Activated naive CD8-positive, alpha-beta T cell treated with anti-CD3 and anti-CD28 coated beads, Interleukin-2, amount 50 U/mL, for 24 hours (primary cell): ENCODE data around the gene TRIOBP.
"Not testable (repeated sequence)": the region's sequence is repeated elsewhere in the genome, so short reads cannot be mapped to it uniquely, and the experiment has no call there.

Experiments
- ATAC-seq: fragments of 150-1000 bp; cut with Tn5 transposase; one replicate; pipeline ENCODE4 v1.10.0; 2021
- DNase-seq: peaks from one replicate; pipeline ENCODE4 v3.0.0; 2021
- H3K27ac Mint-ChIP-seq: one replicate; pipeline ENCODE4 v1.8.0; 2021; ENCODE audit warnings: mild to moderate bottlenecking, mixed read lengths
- H3K27me3 Mint-ChIP-seq: one replicate; pipeline ENCODE4 v1.8.0; 2021; ENCODE audit warnings: mixed read lengths
- H3K36me3 Mint-ChIP-seq: one replicate; pipeline ENCODE4 v1.8.0; 2021; ENCODE audit warnings: low read depth, mixed read lengths
- H3K4me1 Mint-ChIP-seq: one replicate; pipeline ENCODE4 v1.8.0; 2021; ENCODE audit warnings: mixed read lengths
- H3K4me3 Mint-ChIP-seq: one replicate; pipeline ENCODE4 v1.8.0; 2021; ENCODE audit warnings: mild to moderate bottlenecking, moderate library complexity, mixed read lengths
- H3K9me3 Mint-ChIP-seq: one replicate; pipeline ENCODE4 v1.8.0; 2021; ENCODE audit warnings: mixed read lengths

Gene TRIOBP, protein sequence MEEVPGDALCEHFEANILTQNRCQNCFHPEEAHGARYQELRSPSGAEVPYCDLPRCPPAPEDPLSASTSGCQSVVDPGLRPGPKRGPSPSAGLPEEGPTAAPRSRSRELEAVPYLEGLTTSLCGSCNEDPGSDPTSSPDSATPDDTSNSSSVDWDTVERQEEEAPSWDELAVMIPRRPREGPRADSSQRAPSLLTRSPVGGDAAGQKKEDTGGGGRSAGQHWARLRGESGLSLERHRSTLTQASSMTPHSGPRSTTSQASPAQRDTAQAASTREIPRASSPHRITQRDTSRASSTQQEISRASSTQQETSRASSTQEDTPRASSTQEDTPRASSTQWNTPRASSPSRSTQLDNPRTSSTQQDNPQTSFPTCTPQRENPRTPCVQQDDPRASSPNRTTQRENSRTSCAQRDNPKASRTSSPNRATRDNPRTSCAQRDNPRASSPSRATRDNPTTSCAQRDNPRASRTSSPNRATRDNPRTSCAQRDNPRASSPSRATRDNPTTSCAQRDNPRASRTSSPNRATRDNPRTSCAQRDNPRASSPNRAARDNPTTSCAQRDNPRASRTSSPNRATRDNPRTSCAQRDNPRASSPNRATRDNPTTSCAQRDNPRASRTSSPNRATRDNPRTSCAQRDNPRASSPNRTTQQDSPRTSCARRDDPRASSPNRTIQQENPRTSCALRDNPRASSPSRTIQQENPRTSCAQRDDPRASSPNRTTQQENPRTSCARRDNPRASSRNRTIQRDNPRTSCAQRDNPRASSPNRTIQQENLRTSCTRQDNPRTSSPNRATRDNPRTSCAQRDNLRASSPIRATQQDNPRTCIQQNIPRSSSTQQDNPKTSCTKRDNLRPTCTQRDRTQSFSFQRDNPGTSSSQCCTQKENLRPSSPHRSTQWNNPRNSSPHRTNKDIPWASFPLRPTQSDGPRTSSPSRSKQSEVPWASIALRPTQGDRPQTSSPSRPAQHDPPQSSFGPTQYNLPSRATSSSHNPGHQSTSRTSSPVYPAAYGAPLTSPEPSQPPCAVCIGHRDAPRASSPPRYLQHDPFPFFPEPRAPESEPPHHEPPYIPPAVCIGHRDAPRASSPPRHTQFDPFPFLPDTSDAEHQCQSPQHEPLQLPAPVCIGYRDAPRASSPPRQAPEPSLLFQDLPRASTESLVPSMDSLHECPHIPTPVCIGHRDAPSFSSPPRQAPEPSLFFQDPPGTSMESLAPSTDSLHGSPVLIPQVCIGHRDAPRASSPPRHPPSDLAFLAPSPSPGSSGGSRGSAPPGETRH (N-terminal part only)

DNA sequence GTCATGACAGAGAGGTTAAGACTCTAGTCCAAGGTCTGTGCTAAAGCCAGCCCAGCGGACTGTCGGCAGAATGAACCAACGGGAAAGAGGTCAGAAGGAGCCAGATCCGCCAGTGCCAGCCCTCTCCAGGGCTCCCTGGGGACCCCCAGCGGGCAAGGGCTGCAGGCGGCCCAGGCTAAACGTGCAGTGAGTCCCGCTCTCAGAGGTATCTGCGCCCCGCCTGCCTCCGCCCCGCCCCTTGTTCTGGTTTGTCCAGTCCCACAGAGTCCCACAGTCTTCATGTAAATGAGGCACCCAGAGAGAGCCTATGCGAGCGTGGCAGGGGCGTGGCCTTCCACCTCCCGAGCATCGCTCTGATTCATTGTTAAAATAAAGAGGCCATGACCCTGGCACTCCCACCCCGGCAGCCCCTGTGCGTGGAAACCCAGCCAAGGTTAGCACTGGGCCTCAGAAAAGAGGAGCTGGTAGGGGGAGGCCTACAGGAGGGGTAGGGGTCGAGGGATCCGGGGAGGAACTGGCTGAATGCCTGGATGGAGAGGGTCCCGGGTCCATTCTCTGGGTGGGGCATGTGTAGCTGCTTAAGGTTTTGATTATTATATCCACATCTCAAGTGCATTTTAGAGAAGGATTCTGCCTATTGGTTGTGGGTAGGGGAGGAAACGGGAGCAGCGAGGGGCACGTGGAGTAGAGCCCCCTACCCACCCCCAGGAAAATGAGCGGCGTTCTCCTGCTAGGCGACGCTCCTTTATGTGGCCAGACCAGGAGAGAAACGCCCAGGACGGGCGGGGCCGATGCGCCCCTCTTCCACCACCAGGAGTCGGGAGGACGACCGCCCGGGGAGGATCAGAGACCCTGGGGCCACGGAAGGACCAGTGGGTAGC is at the start of gene TRIOBP:
TRIOBP (plus strand) TSS at position 392 of the 881 bp plus-strand sequence. CDS start 4,318 bp downstream, outside the sequence.
- Mint-ChIP-seq H3K4me3 (peak within 1 kb of the TSS; percentile 42), H3K36me3 (peaks cover 15% of the 10 kb centered on the region), H3K9me3 (no peaks in the 10 kb centered on the region), H3K27me3 (no peaks in the 10 kb centered on the region), H3K4me1 (peaks cover 13% of the 10 kb centered on the region), H3K27ac (no peak within 1 kb of the TSS)
- ATAC-seq (peak; percentile 100), DNase-seq (peak; percentile 93)

DNA sequence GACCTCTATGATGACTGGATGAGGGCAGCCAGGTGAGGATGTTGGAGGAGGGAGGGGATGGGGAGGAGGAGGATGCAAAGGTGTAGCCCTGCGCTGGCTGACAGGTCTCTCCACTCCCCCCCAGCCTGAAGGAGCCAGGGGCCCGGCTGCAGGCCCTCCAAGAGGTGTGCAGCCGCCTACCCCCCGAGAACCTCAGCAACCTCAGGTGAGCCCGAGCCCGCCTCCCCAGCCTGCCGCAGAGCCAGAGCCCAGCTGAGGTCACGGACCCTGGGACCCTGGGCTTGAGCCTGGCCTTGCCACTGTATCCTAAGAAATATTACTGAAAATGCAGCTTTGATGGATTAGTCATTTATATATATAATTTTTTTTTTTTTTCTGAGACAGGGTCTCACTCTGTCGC is 49.5 kb upstream of the TRIOBP start:
- Mint-ChIP-seq H3K9me3 (no peaks in the 10 kb centered on the region), H3K27ac (no peak overlapping the region), H3K36me3 (peaks cover 39% of the 10 kb centered on the region), H3K4me3 (no peak overlapping the region), H3K4me1 (peaks cover 10% of the 10 kb centered on the region), H3K27me3 (no peaks in the 10 kb centered on the region)
- ATAC-seq (no peak), DNase-seq (no peak)

DNA sequence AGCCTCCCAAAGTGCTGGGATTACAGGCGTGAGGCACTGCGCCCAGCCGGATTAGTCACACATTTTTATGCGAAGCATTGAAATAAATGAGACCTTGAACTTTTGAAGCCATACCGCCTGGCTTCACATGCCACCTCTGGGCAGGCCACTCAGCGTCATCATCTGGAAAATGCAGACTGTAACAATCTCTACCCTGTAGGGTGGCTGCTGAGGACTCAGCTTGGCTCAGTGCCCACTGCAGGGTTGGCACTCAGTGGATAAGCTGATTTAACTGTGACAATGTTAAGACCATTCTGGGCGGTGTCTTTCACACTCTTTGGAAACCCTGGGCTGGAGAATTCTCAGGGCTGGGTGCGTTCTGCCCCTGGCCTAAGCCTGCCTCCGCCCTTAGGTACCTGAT is 48.9 kb upstream of the TRIOBP start:
- Mint-ChIP-seq H3K27me3 (no peaks in the 10 kb centered on the region), H3K4me3 (no peak overlapping the region), H3K36me3 (peaks cover 43% of the 10 kb centered on the region), H3K4me1 (peaks cover 7% of the 10 kb centered on the region), H3K9me3 (no peaks in the 10 kb centered on the region), H3K27ac (no peak overlapping the region)
- DNase-seq (no peak), ATAC-seq (no peak)

DNA sequence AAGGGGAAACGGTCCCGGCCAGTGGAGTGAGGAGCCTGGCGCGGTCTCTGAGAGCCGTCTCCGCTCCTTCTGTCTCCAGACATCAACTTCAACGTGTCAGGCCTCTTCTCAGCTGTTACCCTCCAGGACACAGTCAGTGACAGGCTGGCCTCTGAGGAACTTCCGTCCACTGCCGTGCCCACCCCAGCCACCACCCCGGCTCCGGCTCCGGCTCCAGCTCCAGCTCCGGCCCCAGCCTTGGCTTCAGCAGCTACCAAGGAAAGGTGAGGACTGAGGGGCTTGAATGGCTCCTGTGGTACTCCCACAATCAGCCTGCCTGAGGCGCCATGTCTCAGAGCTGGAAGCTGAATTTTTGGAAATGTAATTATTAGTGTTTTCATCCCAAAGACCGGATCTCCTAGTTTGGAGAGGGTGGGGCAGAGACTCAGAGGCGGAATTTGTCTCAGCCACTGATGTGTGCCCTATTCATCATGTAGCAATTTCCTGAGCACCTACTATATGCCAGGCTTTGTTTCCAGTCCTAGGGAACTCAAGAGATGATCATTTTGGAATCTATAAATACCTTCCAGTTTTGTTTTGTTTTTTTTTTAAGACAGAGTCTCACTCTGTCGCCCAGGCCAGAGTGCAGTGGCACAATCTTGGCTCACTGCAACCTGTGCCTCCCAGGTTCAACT is 46.2 kb upstream of the TRIOBP start:
- no peak overlapping the region for H3K4me3 Mint-ChIP-seq
- no peaks in the 10 kb centered on the region for H3K9me3 Mint-ChIP-seq
- no peak for ATAC-seq
- H3K4me1 Mint-ChIP-seq = peaks cover 1% of the 10 kb centered on the region
- peaks cover 36% of the 10 kb centered on the region for H3K36me3 Mint-ChIP-seq
- DNase-seq = no peak
- H3K27ac Mint-ChIP-seq = no peak overlapping the region
- H3K27me3 Mint-ChIP-seq = no peaks in the 10 kb centered on the region

DNA sequence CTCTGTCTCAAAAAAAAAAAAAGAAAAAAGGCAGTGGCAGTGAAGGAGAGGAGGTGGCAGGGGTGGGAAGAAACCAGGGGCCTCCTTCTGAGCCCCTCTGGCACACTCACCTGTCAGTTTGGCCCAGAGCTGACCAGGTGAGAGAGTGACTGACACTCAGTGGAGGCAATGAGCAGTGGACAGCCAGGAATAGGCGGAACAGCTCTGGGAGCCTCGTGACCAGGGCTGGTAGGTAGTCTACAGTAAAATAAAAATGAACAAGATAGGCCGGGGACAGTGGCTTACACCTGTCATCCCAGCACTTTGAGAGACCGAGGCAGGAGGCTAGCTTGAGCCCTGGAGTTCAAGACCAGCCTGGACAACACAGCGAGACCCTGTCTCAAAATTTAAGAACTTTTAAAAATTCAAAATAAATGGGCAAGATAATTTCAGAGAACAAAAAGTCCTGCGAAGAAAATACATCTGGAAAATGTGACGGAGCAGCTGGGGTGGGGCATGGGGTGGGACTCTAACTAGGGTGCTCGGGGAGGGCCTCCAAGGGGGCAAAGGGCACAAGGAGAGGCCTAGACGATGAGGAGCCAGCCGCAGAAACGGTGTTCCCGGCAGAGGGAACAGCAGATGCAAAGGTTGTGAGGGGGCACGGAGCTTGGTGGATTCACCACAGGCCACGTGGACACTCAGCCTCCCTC is 42.1 kb upstream of the TRIOBP start:
- DNase-seq = no peak
- peaks cover 18% of the 10 kb centered on the region for H3K36me3 Mint-ChIP-seq
- ATAC-seq = no peak
- H3K4me3 Mint-ChIP-seq = no peak overlapping the region
- H3K4me1 Mint-ChIP-seq = peaks cover 17% of the 10 kb centered on the region
- no peaks in the 10 kb centered on the region for H3K27me3 Mint-ChIP-seq
- no peaks in the 10 kb centered on the region for H3K9me3 Mint-ChIP-seq
- no peak overlapping the region for H3K27ac Mint-ChIP-seq

DNA sequence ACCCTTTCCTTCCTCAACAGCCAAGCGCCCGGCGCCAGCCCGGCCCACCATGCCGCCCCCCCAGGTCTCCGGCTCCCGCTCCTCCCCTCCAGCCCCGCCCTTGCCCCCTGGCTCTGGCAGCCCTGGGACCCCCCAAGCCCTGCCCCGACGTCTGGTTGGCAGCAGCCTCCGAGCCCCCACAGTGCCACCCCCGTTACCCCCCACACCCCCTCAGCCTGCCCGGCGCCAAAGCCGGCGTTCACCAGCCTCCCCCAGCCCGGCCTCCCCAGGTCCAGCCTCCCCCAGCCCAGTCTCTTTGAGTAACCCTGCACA is 41.6 kb upstream of the TRIOBP start:
- Mint-ChIP-seq H3K27ac (no peak overlapping the region), H3K36me3 (peaks cover 14% of the 10 kb centered on the region), H3K4me3 (no peak overlapping the region), H3K27me3 (no peaks in the 10 kb centered on the region), H3K9me3 (no peaks in the 10 kb centered on the region), H3K4me1 (peaks cover 22% of the 10 kb centered on the region)
- DNase-seq (no peak), ATAC-seq (no peak)

DNA sequence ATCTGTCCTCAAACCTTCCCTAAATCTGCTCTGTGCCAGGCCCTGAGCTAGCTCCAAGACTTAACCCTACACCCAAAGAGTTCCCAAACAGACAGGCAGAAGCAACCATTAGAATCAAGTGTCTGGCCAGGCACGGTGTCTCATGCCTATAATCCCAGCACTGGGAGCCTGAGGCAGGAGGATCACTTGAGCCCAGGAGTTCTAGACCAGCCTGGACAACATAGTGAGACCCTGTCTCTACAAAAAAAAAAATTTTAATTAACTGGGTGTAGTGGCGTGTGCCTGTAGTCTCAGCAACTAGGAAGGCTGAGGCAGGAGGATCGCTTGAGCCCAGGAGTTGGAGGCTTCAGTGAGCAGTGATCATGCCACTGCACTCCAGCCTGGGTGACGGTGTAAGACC is 40.3 kb upstream of the TRIOBP start:
- Mint-ChIP-seq H3K4me1 (peaks cover 36% of the 10 kb centered on the region), H3K36me3 (peaks cover 16% of the 10 kb centered on the region), H3K4me3 (peak overlapping the region; percentile 34), H3K27ac (peak overlapping the region; percentile 61)
- H3K27me3 Mint-ChIP-seq, H3K9me3 Mint-ChIP-seq, ATAC-seq, DNase-seq: not testable (repeated sequence)

DNA sequence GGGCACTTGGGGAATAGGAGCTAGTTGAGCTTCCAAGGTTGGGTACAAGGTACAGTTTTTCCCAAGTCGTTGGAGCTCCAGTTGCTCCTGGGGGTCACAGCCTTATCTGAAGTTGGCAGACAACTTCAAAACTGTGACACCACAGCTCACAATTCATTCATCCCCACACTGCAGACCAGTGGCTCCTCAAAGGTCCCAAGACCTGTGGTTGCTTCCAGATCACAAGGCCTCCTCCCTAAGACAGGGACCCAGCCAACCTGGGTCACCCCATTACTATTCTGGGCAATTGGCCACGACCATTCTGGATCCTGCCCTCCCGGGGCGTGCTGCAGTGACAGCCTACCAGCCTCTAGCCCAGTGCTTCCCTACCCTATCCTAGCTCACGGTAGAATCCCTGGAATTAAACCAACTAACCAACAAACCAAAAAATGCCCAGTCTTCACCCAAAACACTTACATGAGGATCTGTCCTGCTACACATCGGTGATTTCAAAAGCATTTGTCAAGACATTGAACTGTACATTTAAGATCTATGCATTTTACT is 39.2 kb upstream of the TRIOBP start:
- Mint-ChIP-seq H3K27ac (peak overlapping the region; percentile 87), H3K4me1 (peaks cover 44% of the 10 kb centered on the region), H3K4me3 (peak overlapping the region; percentile 80), H3K9me3 (no peaks in the 10 kb centered on the region), H3K36me3 (peaks cover 8% of the 10 kb centered on the region), H3K27me3 (no peaks in the 10 kb centered on the region)
- ATAC-seq (no peak), DNase-seq (no peak)

DNA sequence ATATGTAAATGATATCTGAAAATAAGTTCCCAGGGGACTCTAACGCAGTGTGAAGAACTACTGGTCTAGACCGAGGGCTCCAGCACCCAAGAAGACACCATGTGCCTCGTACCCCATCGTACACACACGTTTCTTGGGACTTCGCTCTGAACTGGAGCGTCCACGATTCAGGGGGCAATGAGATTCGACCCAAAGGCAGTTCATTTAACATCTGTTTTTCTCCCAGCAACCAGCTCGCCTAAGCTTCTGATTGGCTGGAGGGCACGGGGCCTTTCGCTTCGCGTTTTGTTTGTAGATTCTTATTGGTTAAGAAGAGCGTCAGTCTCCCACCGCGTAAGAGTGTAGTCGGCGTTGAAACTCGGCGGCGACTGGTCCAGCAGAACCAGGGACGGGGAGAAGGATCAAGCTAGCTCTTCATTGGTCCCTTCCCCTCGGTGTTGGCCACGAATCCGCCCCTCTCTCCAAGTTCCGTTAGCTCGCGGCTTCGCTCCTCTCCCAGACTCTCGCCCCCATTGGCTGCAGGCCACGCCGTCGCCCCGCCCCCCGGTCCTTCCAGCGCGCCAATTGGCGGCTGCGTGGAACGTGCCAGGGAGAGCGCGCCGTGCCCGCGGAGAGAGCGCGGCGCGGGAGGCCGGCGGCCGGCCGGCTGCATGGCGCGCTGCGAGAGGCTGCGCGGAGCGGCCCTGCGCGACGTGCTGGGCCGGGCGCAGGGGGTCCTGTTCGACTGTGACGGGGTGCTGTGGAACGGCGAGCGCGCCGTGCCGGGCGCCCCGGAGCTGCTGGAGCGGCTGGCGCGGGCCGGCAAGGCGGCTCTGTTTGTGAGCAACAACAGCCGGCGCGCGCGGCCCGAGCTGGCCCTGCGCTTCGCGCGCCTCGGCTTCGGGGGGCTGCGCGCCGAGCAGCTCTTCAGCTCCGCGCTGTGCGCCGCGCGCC is 38.4 kb upstream of the TRIOBP start, which contains the start of gene PDXP:
PDXP (plus strand) TSS at position 591 of the 933 bp plus-strand sequence; CDS start at position 651, 60 bp downstream.
- ATAC-seq (peak; percentile 98), DNase-seq (peak; percentile 99)
- peaks cover 44% of the 10 kb centered on the region for H3K4me1 Mint-ChIP-seq
- no peaks in the 10 kb centered on the region for H3K9me3 Mint-ChIP-seq
- no peaks in the 10 kb centered on the region for H3K27me3 Mint-ChIP-seq
- peak within 1 kb of the TSS; percentile 88 for H3K4me3 Mint-ChIP-seq
- H3K36me3 Mint-ChIP-seq = peaks cover 4% of the 10 kb centered on the region
- peak within 1 kb of the TSS; percentile 87 for H3K27ac Mint-ChIP-seq

DNA sequence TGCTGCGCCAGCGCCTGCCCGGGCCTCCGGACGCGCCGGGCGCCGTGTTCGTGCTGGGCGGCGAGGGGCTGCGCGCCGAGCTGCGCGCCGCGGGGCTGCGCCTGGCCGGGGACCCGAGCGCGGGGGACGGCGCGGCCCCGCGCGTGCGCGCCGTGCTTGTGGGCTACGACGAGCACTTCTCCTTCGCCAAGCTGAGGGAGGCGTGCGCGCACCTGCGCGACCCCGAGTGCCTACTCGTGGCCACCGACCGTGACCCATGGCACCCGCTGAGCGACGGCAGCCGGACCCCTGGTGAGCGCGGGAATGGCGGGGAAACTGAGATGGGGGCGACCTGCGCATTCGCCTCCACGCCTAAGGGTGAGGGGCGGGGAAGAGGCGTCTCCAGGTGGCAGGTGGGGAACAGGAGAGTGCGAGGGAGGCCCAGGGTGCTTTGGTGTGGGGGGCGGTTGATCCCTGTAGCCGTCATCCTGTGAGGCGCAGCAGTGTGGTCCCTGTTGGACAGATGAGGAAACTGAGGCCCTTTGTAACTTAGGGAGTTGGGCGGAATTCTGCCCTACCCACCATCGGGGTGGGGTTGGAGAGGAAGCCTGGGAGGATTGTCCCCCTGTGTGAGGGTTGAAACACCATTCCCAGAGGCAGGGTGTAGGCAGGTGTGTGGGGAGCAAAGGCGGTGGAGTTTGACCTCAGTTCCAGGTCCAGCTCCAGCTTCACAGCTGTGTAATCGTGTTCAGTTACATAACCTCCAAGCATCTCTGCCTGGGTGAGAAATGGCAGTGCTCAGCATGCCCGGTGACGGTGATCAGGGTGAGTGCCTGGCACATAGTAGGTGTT is 37.6 kb upstream of the TRIOBP start:
- no peaks in the 10 kb centered on the region for H3K27me3 Mint-ChIP-seq
- H3K9me3 Mint-ChIP-seq = no peaks in the 10 kb centered on the region
- no peak for ATAC-seq
- H3K4me3 Mint-ChIP-seq = peak overlapping the region; percentile 88
- H3K27ac Mint-ChIP-seq = peak overlapping the region; percentile 56
- peaks cover 4% of the 10 kb centered on the region for H3K36me3 Mint-ChIP-seq
- H3K4me1 Mint-ChIP-seq = peaks cover 43% of the 10 kb centered on the region
- no peak for DNase-seq
